ENCODE measurements around the gene OSBPL10. TPM values are rescaled to one million over a fixed set of nuclear protein-coding genes. Genes with fewer than 3 reads are reported as not detected.

OSBPL10 gene
- total RNA-seq, 2 donors from 2014 or later, result 23.8 to 33.6 TPM

DNA sequence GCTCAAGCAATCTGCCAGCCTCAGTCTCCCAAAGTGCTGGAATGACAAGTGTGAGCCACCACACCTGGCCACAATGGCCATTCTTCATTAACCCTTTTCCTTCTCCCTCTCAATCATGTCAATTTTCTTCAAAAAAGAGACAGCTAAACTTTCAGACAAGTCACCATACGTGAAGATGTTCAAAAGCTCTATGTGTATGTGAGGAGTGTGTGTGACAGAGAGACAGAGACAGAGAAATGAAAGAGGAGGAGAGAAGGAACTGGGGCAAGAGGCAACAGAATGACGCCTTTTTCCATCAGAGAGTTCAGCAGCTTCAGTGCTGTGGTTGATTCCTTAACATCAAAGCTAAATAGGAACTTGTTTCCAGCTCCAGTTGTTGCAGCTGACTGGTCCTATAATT lies 27.4 kb downstream of the OSBPL10 start:
- 86 to 93% methylated on average over 2 of the region's 2 CpGs for WGBS, 2 experiments (ENCODE audit: insufficient coverage in 1 of 2, insufficient read length in 1 of 2)
- H3K4me1 Mint-ChIP-seq, result peaks cover 8% of the 10 kb centered on the region
- Histone ChIP-seq H3K9me3 (ENCODE audit: control insufficient read depth, low read length) (peaks cover 28% of the 10 kb centered on the region), H3K27me3 (ENCODE audit: control insufficient read depth, insufficient read depth, low read length, poor library complexity, severe bottlenecking) (no peaks in the 10 kb centered on the region), H3K9ac (ENCODE audit: extremely low read depth, low read length, poor library complexity, severe bottlenecking) (no peak overlapping the region), H3K4me1 (ENCODE audit: control insufficient read depth, insufficient read depth, low read length) (no peaks in the 10 kb centered on the region), H3K4me3 (ENCODE audit: low read length) (no peak overlapping the region), H3K36me3 (ENCODE audit: control insufficient read depth, insufficient read depth, low read length) (no peaks in the 10 kb centered on the region), H3K27ac (ENCODE audit: low read depth, low read length) (no peak overlapping the region)
- H3K9me3 Mint-ChIP-seq, result peaks cover 29% of the 10 kb centered on the region
- no peak for DNase-seq
- TF ChIP-seq, protein P1, sequence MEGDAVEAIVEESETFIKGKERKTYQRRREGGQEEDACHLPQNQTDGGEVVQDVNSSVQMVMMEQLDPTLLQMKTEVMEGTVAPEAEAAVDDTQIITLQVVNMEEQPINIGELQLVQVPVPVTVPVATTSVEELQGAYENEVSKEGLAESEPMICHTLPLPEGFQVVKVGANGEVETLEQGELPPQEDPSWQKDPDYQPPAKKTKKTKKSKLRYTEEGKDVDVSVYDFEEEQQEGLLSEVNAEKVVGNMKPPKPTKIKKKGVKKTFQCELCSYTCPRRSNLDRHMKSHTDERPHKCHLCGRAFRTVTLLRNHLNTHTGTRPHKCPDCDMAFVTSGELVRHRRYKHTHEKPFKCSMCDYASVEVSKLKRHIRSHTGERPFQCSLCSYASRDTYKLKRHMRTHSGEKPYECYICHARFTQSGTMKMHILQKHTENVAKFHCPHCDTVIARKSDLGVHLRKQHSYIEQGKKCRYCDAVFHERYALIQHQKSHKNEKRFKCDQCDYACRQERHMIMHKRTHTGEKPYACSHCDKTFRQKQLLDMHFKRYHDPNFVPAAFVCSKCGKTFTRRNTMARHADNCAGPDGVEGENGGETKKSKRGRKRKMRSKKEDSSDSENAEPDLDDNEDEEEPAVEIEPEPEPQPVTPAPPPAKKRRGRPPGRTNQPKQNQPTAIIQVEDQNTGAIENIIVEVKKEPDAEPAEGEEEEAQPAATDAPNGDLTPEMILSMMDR (conservative IDR thresholded peaks at IDR 0.05), result no peak
- H3K27me3 Mint-ChIP-seq (ENCODE audit: insufficient read depth), result no peaks in the 10 kb centered on the region
- peaks cover 10% of the 10 kb centered on the region for H3K36me3 Mint-ChIP-seq (ENCODE audit: low read depth)
- H3K4me3 Mint-ChIP-seq, result no peak overlapping the region
- H3K27ac Mint-ChIP-seq, result no peak overlapping the region

DNA sequence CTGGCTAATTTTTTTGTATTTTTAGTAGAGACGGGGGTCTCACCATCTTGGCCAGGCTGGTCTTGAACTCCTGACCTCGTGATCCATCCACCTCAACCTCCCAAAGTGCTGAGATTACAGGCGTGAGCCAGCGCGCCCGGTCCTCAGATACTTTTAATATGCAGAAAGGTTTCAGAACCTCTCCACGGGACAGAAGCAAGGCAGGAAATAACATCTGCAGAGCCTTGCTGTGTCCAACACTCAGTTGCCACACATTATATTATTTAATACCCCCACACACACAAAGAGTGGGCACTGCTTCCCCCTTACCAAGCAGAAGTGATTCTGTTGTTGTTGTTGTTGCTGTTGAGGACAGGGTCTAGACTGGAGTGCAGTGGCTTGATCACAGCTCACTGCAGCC lies 28.0 kb downstream of the OSBPL10 start:
- Mint-ChIP-seq H3K4me1 (peaks cover 3% of the 10 kb centered on the region), H3K4me3 (no peak overlapping the region), H3K27ac (no peak overlapping the region), H3K9me3 (peaks cover 29% of the 10 kb centered on the region), H3K36me3 (ENCODE audit: low read depth) (peaks cover 10% of the 10 kb centered on the region), H3K27me3 (ENCODE audit: insufficient read depth) (no peaks in the 10 kb centered on the region)
- TF ChIP-seq, protein P1 (conservative IDR thresholded peaks at IDR 0.05), result no peak
- 66 to 84% methylated on average over 3 to 7 of the region's 7 CpGs for WGBS, 2 experiments (ENCODE audit: insufficient coverage in 1 of 2, insufficient read length in 1 of 2)
- Histone ChIP-seq H3K27me3 (ENCODE audit: control insufficient read depth, insufficient read depth, low read length, poor library complexity, severe bottlenecking) (no peaks in the 10 kb centered on the region), H3K4me3 (ENCODE audit: low read length) (no peak overlapping the region), H3K9ac (ENCODE audit: extremely low read depth, low read length, poor library complexity, severe bottlenecking) (no peak overlapping the region), H3K4me1 (ENCODE audit: control insufficient read depth, insufficient read depth, low read length) (no peaks in the 10 kb centered on the region), H3K9me3 (ENCODE audit: control insufficient read depth, low read length) (peaks cover 28% of the 10 kb centered on the region), H3K27ac (ENCODE audit: low read depth, low read length) (no peak overlapping the region), H3K36me3 (ENCODE audit: control insufficient read depth, insufficient read depth, low read length) (no peaks in the 10 kb centered on the region)
- no peak for DNase-seq

DNA sequence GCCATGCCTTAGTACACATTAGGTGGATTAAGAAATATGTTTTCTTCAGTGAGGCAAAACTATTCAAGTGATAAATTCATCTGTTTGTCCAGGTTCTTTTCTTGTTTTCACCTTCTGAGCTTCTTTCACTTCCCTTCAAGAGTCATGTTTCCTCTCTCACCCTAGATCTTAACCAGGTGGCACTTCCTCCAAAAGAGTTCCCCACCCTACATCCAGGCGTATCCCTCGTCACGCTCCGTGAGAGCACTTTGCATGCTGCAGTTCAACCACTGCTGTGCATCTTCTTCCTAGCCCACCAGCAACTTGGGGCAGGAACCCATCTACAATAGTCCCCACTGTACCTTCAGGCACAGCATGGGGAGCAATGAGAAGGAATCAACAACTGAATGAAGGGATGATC lies 28.9 kb downstream of the OSBPL10 start:
- Histone ChIP-seq H3K27ac (ENCODE audit: low read depth, low read length) (no peak overlapping the region), H3K27me3 (ENCODE audit: control insufficient read depth, insufficient read depth, low read length, poor library complexity, severe bottlenecking) (no peaks in the 10 kb centered on the region), H3K36me3 (ENCODE audit: control insufficient read depth, insufficient read depth, low read length) (no peaks in the 10 kb centered on the region), H3K9ac (ENCODE audit: extremely low read depth, low read length, poor library complexity, severe bottlenecking) (no peak overlapping the region), H3K4me3 (ENCODE audit: low read length) (no peak overlapping the region), H3K4me1 (ENCODE audit: control insufficient read depth, insufficient read depth, low read length) (no peaks in the 10 kb centered on the region), H3K9me3 (ENCODE audit: control insufficient read depth, low read length) (peaks cover 28% of the 10 kb centered on the region)
- 99% methylated on average over 4 of the region's 4 CpGs; no CpG with 5 or more reads in 1 of the 2 experiments for WGBS, 2 experiments (ENCODE audit: insufficient coverage in 1 of 2, insufficient read length in 1 of 2)
- H3K4me1 Mint-ChIP-seq, result peaks cover 9% of the 10 kb centered on the region
- peaks cover 28% of the 10 kb centered on the region for H3K9me3 Mint-ChIP-seq
- H3K27me3 Mint-ChIP-seq (ENCODE audit: insufficient read depth), result no peaks in the 10 kb centered on the region
- TF ChIP-seq, protein P1 (conservative IDR thresholded peaks at IDR 0.05), result no peak
- H3K36me3 Mint-ChIP-seq (ENCODE audit: low read depth), result peaks cover 10% of the 10 kb centered on the region
- H3K4me3 Mint-ChIP-seq, result no peak overlapping the region
- no peak overlapping the region for H3K27ac Mint-ChIP-seq
- no peak for DNase-seq
